Gastrocnemius medialis (tissue), 4 donors: Measurements from ENCODE around the gene GRIK4.

Experiments used
- CTCF ChIP-seq, 5 experiments: fragments of 450-650 bp in 3 of 5; fragments of 200-600 bp in 2 of 5; sonication (generic) in 2 of 5; IDR thresholded peaks in 4 of 5; conservative IDR thresholded peaks in 1 of 5; 1 replicate in 4 of 5; 2 replicates in 1 of 5; pipeline ENCODE4 v1.5.1; 2016 to 2019; ENCODE audit warnings: antibody characterized with exemption in 5 of 5, mild to moderate bottlenecking in 3 of 5, moderate library complexity in 3 of 5
- POLR2A ChIP-seq, 2 donors: fragments of 450-650 bp; IDR thresholded peaks; one replicate each; pipeline ENCODE4 v1.6.1; 2017; ENCODE audit warnings: antibody characterized with exemption in 2 of 2, mild to moderate bottlenecking in 2 of 2, moderate library complexity in 2 of 2

GRCh38 chr11:120578596-120579154, 67.1 kb downstream of the GRIK4 start:
- TF ChIP-seq CTCF (IDR thresholded peaks at IDR 0.05 in 4 of 5, conservative IDR thresholded peaks at IDR 0.05 in 1 of 5) (no peak), POLR2A (IDR thresholded peaks at IDR 0.05) (no peak)
